ENCODE data around the gene BTLA.
"Not testable (repeated sequence)": the region's sequence is repeated elsewhere in the genome, so short reads cannot be mapped to it uniquely, and the experiment has no call there.

Gene BTLA

DNA sequence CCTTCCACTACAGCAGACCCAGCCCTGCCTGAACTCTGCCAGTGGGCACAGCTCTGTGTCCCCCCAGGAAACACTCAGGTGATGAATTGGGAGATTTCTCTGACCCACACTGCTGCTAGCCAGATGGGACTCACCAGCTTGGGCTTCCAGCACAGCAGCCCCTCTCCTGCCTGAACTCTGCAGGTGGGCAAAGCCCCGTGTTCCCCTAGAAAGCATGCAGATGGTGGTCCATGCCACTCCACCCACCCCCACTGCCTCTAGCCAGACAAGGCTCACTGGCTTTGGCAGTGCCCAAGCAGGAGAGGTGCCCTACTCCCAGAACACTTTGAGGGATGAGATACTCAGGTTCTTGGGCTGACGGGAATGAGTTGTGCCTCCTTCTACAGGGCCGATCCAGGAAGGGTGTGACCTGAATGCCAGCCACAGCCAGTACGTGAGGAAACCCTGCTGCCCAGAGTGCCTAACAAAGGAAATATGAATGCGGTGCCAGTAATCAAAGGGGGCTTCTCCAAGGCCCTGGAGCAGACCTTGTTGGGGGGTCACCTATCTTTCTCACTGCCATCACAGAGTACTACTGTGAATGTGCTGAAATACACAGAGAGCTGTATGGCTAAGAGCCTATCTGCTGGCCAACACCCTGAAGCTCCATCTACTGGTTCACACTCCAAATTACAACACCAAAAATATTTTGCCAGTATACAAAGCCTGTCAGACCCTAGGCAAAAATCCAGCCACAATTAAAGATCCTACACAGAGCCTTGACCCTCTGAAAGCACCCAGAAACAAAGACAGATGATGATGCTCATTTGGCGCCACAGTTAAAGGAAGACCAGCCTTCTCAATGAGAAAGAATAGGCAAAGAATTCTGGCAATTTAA lies 61.9 kb downstream of the BTLA start:
- DNase-seq, result no peak

DNA sequence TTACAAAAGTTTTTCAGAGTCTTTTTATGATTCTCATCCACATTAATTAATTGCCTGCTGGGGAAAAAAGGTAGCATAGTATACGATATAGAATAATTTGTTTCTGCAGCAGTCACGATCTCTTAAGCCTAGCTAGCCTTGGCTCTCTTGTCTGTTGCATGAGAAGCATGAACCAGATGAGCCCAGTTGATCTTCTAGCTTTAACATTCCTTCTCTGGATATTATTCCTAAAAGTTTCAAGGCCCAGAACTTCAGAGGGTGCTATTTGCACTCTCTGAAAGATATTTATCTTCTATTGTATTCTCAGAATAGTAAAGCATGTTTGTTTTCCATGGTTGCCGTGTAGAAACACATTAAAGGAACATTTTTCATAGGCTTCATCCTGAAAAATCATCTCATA lies 69.3 kb downstream of the BTLA start:
- no peak for DNase-seq

DNA sequence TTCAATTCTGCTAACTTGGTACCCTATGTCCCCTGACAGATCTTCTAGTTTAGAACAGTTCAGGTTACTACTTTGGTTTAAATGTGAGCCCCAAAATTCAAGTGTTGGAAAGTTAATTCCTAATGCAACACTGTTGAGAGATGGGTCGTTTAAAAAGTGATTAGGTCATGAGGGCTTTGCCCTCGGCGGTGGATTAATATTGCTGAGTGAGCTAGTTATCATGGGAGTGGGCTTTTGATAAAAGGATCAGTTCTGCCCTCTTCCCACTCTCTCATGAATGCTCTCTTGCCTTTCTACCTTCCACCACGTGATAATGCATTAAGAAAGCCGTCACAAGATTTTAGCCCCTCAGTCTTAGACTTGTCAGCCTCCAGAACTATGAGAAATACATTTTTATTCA lies 72.1 kb downstream of the BTLA start:
- no peak for DNase-seq

DNA sequence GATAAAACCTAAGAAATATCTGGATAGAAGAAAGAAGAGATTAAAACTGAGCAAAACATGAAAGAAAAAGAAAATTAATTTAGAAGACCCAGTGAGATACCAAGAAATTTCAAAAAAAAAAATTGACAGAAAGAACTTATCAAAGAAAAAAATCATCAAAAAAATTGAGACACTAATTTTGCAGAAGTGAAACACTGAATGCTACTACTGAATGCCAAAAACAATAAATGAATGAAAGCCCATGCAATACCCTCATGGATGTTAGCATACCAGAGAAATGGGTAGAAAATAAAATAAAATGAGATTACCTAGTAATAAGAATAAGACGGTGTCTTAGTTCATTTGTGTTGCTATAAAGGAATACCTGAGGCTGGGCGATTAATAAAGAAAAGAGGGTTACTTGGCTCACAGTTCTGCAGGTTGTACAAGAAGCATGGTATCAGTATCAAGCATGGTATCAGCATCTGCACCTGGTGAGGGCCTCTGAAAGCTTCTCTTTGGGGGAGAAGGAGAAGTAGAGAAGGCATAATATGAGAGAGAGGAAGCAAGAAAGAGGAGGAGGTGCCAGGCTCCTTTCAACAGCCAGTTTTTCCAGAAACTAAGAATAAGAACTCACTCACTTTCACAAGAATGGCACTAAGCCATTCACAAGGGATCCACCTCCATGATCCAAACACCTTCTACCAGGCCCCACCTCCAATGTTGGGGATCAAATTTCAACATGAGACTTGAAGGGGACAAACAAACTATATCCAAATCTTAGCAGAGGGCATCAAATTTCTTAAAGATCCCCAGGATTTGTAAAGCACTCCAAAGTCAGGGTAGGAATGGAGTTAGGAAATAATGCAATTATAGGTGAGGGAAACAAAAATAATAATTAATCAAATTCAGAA lies 73.2 kb downstream of the BTLA start:
- no peak for DNase-seq

DNA sequence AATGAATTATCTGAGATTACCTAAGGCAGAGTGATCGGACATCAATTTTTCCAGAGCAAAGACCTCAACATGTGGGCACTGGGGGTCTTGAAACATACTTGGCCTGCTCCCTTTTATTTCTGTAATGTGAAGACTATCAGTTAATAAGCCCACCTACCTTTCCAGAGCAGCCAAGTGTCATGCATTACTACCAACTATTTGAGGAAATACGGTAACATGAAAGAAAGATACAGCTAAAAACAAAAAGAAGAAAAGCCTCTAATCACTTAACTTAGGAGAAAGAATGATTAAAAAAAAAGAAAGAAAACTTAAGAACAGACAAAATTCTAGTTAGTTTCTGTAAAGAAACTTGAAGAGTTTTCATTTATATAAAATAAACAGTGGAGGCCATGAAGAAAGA lies 73.9 kb downstream of the BTLA start:
- DNase-seq, result no peak

DNA sequence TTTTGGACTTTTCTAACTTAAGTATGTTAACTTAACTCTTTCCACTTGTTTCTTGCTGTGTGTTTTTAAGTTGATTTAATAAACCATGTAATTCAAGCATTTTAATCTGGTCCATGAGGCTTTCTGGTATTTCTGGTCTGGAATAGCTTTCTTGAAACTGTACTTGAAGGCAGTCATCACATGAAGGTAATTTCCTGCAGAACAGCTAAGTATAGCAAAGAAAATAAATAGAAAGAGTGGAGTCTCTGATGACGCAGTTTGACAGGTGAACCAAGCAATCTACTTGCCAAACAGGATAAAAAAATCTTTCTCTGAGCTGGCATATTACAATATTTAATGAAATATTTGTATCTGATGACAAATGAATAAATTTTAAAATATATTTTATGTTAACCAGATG lies 74.9 kb downstream of the BTLA start:
- DNase-seq, result no peak

DNA sequence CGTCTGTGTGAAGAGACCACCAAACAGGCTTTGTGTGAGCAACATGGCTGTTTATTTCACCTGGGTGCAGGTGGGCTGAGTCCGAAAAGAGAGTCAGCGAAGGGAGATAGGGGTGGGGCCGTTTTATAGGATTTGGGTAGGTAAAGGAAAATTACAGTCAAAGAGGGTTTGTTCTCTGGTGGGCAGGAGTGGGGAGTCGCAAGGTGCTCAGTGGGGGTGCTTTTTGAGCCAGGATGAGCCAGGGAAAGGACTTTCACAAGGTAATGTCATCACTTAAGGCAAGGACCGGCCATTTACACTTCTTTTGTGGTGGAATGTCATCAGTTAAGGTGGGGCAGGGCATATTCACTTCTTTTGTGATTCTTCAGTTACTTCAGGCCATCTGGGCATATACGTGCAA lies 76.4 kb downstream of the BTLA start:
- DNase-seq, result not testable (repeated sequence)

DNA sequence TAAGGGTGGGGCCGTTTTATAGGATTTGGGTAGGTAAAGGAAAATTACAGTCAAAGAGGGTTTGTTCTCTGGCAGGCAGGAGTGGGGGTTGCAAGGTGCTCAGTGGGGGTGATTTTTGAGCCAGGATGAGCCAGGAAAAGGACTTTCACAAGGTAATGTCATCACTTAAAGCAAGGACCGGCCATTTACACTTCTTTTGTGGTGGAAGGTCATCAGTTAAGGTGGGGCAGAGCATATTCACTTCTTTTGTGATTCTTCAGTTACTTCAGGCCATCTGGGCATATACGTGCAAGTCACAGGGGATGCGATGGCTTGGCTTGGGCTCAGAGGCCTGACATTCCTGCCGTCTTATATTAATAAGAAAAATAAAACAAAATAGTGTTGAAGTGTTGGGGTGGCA lies 80.7 kb downstream of the BTLA start:
- DNase-seq, result not testable (repeated sequence)

DNA sequence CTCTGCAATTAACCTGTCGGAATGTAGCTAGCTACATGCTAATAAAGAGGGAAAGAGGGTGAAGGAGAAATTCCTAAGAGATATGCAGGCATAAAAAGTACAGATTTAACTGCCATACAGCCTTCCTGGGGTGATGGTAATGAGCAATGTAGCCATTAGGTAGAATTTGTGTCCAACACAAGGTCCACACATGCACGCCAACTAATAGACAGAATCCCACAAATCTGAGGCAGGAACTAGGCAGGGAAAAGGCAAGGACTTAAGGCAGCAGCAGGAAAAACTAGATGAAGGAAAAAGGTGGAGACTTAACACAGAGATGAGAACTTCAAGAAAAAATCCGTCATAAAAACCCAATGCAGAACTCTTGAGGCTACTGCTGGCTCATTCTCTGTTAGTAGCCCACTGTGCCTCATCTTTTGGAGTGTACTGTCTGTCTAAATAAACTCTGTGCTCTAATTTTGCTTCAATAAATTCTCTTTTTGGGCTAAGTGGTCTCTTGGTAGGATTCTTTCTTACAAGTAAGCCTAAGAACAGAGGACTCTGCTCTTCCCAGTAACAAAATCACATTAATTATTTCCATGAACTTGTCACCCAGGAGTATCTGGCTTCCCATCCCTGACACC lies 81.5 kb downstream of the BTLA start:
- no peak for DNase-seq

DNA sequence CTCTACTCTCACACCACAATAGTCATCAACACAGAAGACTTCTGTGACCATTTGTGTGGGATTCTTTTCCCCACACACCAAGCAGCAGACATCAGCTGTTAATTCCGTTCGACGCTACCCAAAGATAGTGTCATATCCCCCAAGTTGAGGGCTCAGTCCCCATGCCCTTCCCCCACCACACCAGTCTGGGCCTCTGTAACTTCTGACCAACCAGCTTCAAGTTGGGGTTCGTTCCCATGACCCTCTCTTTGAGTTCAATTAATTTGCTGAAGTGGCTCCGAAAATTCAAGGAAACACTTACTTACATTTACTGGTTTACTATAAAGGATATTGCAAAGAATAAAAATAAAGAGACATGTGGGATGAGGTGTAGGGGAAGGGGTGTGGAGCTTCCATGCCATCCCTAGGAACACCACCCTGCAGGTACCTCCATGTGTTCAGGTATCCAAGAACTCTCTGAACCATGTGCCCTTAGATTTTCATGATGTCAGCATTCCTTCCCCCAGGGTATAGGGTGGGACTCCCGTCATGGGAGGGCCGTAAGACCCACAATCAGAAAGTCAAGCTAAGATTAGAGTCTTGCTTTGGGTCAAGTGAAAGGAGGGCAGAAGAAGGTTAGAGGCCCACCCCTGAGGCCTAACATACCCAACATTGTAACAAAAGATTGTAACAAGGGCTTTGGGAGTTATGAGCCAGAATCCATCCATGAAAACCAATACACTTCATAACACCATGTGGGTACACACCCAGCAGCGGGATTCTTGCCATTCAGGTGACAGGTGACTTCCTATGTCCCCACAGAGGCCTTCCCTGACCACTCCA lies 82.7 kb downstream of the BTLA start:
- no peak for DNase-seq

DNA sequence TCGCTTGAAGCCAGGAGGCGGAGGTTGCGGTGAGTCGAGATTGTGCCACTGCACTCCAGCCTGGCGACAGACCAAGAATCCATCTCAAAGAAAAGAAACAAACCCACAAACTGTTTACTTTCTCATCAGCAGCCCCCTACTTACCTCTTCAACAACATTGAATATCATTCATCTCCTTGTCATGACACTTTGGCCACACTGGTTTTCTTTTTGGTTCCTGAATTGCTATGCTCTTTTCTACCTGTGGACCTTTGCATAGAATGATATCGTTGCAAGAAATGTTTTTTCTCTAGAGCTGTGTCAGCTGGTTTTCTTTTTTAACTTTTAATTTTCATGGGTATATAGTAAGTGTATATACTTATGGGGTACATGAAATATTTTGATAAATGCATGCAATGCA lies 83.9 kb downstream of the BTLA start:
- DNase-seq, result no peak

All from islet precursor cell (in vitro differentiated cells).